MM.1S (cell line): ENCODE data around the gene RNF152.

ENCODE experiments used
- DNase-seq: peaks from one replicate; pipeline ENCODE4 v3.0.0-alpha.2; 2015
- H2AFZ ChIP-seq: fragments of 300-600 bp; sonication (generic); 2 replicates; pipeline ENCODE4 v1.6.0; 2016; ENCODE audit warnings: antibody characterized with exemption, low read length
- H3F3A ChIP-seq: fragments of 300-600 bp; sonication (generic); 2 replicates; pipeline ENCODE4 v1.6.1; 2016; ENCODE audit warnings: mild to moderate bottlenecking, antibody characterized with exemption, low read length, moderate library complexity, mixed read lengths; ENCODE audit not compliant: insufficient read depth
- H3K27ac ChIP-seq: fragments of 300-600 bp; sonication (generic); 2 replicates; pipeline ENCODE4 v1.5.1; 2016; ENCODE audit warnings: mild to moderate bottlenecking, low read length
- H3K27me3 ChIP-seq: fragments of 300-600 bp; sonication (generic); replicated peaks from 2 replicates; pipeline ENCODE4 v1.6.0; 2016; ENCODE audit warnings: low read length; ENCODE audit not compliant: insufficient read depth
- H3K36me3 ChIP-seq: fragments of 300-600 bp; sonication (generic); replicated peaks from 2 replicates; pipeline ENCODE4 v1.6.1; 2016; ENCODE audit warnings: mild to moderate bottlenecking, low read length, mixed read lengths; ENCODE audit not compliant: insufficient read depth
- H3K4me1 ChIP-seq: fragments of 300-600 bp; sonication (generic); 2 replicates; pipeline ENCODE4 v1.6.1; 2016; ENCODE audit warnings: low read length, mixed read lengths
- H3K4me2 ChIP-seq: fragments of 300-600 bp; sonication (generic); 2 replicates; pipeline ENCODE4 v1.6.0; 2016; ENCODE audit warnings: low read depth, low read length
- H3K4me3 ChIP-seq: fragments of 300-600 bp; sonication (generic); 2 replicates; pipeline ENCODE4 v1.5.1; 2016; ENCODE audit warnings: low read length, mixed read lengths
- H3K79me2 ChIP-seq: fragments of 300-600 bp; sonication (generic); 2 replicates; pipeline ENCODE4 v1.6.1; 2016; ENCODE audit warnings: mixed run types, low read length, mixed read lengths
- H3K9ac ChIP-seq: fragments of 300-600 bp; sonication (generic); 2 replicates; pipeline ENCODE4 v1.6.1; 2016; ENCODE audit warnings: low read length, mixed read lengths
- H3K9me2 ChIP-seq: fragments of 300-600 bp; sonication (generic); replicated peaks from 2 replicates; pipeline ENCODE4 v1.6.1; 2016; ENCODE audit warnings: mild to moderate bottlenecking, low read length, mixed read lengths; ENCODE audit not compliant: insufficient read depth
- H3K9me3 ChIP-seq: fragments of 300-600 bp; sonication (generic); replicated peaks from 2 replicates; pipeline ENCODE4 v1.6.1; 2016; ENCODE audit warnings: mild to moderate bottlenecking, low read length, mixed read lengths; ENCODE audit not compliant: insufficient read depth
- H4K20me1 ChIP-seq: fragments of 300-600 bp; sonication (generic); 2 replicates; pipeline ENCODE4 v1.6.1; 2016; ENCODE audit warnings: mild to moderate bottlenecking, low read length, moderate library complexity, mixed read lengths; ENCODE audit not compliant: insufficient read depth
- EZH2 ChIP-seq: fragments of 300-600 bp; sonication (generic); optimal IDR thresholded peaks from 2 replicates; pipeline ENCODE3; 2017; ENCODE audit warnings: low read depth, mild to moderate bottlenecking, antibody characterized with exemption, low read length, mixed read lengths
- EZH2phosphoT487 ChIP-seq: fragments of 300-600 bp; sonication (generic); IDR thresholded peaks from 2 replicates; pipeline ENCODE4 v1.6.1; 2018; ENCODE audit warnings: antibody characterized with exemption, low read length
- TF ChIP-seq, protein P1 (sequence below): fragments of 300-600 bp; sonication (generic); IDR thresholded peaks from 2 replicates; pipeline ENCODE4 v1.5.1; 2016; ENCODE audit warnings: antibody characterized with exemption, low read length, mixed read lengths

The RNF152 gene

DNA sequence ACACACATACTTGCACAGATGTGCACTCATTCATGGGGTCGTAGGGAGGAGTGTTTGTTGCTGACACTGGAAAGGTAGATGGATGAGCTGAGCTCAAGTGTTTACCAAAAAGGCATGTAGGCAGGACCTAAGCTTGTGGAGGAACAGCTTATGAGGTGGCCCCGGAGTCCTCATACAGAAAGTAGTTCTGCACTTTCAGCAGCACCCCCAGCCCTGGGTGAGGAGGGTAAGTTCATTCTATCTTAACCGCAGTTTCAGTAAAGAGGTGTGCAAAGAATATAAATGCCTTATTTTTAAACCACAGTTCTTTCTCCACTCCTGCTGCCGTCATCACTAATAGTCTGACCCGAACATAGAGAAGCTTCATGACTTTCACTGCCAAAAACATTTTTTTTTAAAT, 31.7 kb upstream of the RNF152 start:
- Histone ChIP-seq H3K79me2 (no peaks in the 10 kb centered on the region), H3K27me3 (0 out of 2 replicates have a peak, but pooled peaks cover 3% of the 10 kb centered on the region), H3K27ac (no peak overlapping the region)

DNA sequence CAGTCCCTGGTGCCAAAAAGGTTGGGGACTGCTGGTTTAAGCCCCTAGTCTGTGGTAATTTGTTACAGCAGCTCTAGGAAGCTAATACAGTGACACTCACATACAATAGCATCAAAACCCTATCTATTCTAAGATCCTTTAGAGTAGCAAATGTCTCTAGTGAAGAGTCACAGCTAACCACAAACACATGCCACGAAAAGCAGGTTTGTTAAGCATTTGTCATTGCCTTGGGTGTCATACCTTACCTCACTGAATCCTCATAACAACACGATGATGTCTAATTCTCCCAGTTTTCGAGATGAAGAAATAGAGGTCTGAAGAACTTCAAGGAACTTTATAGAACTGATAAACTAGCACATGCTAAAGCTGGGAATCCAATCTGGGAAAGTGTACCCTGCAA, 29.6 kb upstream of the RNF152 start:
- no peak for DNase-seq
- no peaks in the 10 kb centered on the region for H3K79me2 ChIP-seq
- no peaks in the 10 kb centered on the region for H3K4me1 ChIP-seq
- no peaks in the 10 kb centered on the region for H3K36me3 ChIP-seq
- H2AFZ ChIP-seq = no peak overlapping the region
- TF ChIP-seq, protein P1, sequence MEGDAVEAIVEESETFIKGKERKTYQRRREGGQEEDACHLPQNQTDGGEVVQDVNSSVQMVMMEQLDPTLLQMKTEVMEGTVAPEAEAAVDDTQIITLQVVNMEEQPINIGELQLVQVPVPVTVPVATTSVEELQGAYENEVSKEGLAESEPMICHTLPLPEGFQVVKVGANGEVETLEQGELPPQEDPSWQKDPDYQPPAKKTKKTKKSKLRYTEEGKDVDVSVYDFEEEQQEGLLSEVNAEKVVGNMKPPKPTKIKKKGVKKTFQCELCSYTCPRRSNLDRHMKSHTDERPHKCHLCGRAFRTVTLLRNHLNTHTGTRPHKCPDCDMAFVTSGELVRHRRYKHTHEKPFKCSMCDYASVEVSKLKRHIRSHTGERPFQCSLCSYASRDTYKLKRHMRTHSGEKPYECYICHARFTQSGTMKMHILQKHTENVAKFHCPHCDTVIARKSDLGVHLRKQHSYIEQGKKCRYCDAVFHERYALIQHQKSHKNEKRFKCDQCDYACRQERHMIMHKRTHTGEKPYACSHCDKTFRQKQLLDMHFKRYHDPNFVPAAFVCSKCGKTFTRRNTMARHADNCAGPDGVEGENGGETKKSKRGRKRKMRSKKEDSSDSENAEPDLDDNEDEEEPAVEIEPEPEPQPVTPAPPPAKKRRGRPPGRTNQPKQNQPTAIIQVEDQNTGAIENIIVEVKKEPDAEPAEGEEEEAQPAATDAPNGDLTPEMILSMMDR = no peak
- H3K9me3 ChIP-seq = no peaks in the 10 kb centered on the region
- no peaks in the 10 kb centered on the region for H4K20me1 ChIP-seq
- no peaks in the 10 kb centered on the region for H3F3A ChIP-seq
- no peak overlapping the region for H3K9ac ChIP-seq
- H3K4me3 ChIP-seq = no peak overlapping the region
- no peak overlapping the region for H3K4me2 ChIP-seq
- H3K27me3 ChIP-seq = 0 out of 2 replicates have a peak, but pooled peaks cover 3% of the 10 kb centered on the region
- no peaks in the 10 kb centered on the region for H3K9me2 ChIP-seq
- no peak overlapping the region for H3K27ac ChIP-seq

More for the DNA sequence above, 31.7 kb upstream of the RNF152 start:
- Histone ChIP-seq H3K4me2 (no peak overlapping the region), H3K4me3 (no peak overlapping the region), H3K4me1 (no peaks in the 10 kb centered on the region), H3K9ac (no peak overlapping the region), H3F3A (no peaks in the 10 kb centered on the region), H2AFZ (no peak overlapping the region), H3K9me2 (no peaks in the 10 kb centered on the region), H3K36me3 (no peaks in the 10 kb centered on the region), H3K9me3 (no peaks in the 10 kb centered on the region), H4K20me1 (no peaks in the 10 kb centered on the region)
- peak; percentile 65 for DNase-seq
- no peak for TF ChIP-seq EZH2phosphoT487
- TF ChIP-seq, protein P1 = no peak
- no peak for TF ChIP-seq EZH2

DNA sequence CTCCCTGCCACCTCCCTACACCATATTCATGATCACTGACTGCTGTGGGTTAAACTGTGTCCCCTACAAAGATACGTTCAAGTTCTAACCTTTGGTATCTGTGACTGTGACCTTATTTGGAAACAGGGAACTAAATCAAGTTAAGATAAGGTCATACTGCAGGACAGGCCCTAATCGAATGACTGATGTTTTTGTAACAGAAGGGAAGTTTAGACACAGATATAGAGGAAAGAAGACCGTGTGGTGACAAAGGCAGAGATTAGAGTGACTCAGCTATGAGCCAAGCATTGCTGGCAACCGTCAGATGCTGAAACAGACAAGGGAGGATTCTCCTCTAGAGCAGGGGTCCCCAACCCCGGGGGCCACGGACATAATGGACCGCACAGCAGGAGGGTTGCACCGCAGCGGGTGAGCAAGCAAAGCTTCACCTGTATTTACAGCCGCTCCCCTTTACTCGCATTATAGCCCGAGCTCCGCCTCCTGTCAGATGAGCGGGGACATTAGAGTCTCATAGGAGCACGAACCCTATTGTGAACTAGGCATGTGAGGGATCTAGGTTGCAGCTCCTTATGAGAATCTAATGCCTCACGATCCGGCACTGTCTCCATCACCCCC, 28.9 kb upstream of the RNF152 start:
- no peaks in the 10 kb centered on the region for H3K9me3 ChIP-seq
- no peak for DNase-seq
- TF ChIP-seq EZH2 = no peak
- TF ChIP-seq, protein P1 = no peak
- TF ChIP-seq EZH2phosphoT487 = no peak
- H3K4me2 ChIP-seq = no peak overlapping the region
- H3K9ac ChIP-seq = no peak overlapping the region
- H3F3A ChIP-seq = no peaks in the 10 kb centered on the region
- H3K27me3 ChIP-seq = 0 out of 2 replicates have a peak, but pooled peaks cover 3% of the 10 kb centered on the region
- H3K4me3 ChIP-seq = no peak overlapping the region
- H4K20me1 ChIP-seq = no peaks in the 10 kb centered on the region
- no peaks in the 10 kb centered on the region for H3K36me3 ChIP-seq
- H3K27ac ChIP-seq = no peak overlapping the region
- no peak overlapping the region for H2AFZ ChIP-seq
- H3K4me1 ChIP-seq = no peaks in the 10 kb centered on the region
- H3K79me2 ChIP-seq = no peaks in the 10 kb centered on the region
- no peaks in the 10 kb centered on the region for H3K9me2 ChIP-seq
